ENCODE measurements around the gene HMGCL.
"Not testable (repeated sequence)": the region's sequence is repeated elsewhere in the genome, so short reads cannot be mapped to it uniquely, and the experiment has no call there.

HMGCL gene

DNA sequence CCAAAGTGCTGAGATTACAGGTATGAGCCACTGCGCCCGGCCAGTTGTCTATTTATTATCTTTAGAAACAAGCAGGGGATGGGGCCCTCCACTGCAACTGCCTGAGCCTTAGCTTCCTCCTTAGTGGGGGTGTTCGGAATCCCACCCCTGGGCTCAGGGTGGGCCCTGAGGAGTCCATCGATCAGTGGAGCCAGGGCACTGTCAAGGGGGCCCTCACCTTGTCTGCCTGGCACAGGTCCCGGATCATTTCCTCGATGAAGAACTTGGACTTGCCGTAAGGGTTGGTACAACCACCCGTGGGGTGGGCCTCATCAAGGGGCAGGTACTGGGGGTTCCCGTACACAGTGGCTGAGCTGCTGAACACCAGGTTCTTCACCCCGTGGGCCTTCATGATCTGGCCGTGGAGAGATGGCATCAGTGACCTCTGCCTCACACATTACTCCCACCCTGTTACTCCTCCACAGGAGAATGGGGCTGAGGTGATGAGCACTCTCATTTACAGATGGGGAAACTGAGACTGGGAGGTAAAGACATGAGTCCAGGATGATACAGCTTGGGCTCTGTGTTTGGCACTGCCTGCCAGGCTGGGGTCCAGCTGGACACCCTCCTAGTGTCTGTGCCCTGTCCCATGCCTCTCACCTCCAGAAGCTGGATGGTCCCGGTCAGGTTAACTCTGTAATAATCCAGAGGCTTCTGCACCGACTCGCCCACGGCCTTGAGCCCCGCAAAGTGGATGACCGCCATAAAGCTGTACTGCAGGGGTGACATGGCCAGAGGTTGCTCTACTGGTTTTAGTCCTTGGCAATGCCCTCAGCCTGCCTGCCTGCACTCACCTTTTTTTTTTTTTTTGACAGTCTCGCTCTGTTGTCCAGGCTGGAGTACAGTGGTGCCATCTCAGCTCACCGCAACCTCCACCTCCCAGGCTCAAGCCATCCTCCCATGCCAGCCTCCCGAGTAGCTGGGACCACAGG lies 27.5 kb downstream of the HMGCL start:
- DNase-seq, result no peak

DNA sequence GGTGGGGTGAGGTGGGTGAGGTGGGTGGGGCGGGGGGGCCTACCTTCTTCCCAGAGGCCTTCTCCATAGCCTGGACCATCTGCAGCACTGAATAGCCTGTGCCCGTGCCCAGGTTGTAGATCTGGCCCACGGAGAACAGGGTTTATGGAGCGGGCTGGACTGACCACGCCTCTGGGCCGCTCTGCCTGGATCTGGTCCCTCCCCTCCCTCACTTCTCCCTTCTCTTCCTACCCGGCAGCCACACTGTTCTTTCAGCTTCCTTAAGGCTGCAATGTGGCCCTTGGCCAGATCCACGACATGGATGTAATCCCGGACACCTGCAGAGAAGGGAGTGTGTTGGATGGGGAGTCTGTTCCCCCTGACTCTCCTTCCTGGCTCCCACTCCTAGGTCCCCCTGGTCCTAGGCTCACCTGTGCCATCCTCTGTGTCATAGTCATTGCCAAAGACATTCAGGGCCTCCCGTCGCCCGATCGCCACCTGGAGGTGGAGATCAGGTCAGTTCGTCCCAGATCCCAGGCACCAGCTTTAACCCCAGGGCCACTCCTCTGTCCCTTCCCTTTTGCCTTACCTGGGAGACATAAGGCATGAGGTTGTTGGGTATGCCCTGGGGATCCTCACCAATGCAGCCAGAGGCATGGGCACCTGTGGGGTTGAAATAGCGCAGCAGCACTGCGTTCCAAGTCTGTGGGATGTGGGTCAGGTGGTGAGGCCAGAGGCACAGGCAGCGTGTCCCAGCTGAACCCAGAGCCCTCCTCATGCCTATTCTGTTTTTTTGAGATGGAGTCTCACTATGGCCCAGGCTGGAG lies 28.6 kb downstream of the HMGCL start:
- no peak for DNase-seq

DNA sequence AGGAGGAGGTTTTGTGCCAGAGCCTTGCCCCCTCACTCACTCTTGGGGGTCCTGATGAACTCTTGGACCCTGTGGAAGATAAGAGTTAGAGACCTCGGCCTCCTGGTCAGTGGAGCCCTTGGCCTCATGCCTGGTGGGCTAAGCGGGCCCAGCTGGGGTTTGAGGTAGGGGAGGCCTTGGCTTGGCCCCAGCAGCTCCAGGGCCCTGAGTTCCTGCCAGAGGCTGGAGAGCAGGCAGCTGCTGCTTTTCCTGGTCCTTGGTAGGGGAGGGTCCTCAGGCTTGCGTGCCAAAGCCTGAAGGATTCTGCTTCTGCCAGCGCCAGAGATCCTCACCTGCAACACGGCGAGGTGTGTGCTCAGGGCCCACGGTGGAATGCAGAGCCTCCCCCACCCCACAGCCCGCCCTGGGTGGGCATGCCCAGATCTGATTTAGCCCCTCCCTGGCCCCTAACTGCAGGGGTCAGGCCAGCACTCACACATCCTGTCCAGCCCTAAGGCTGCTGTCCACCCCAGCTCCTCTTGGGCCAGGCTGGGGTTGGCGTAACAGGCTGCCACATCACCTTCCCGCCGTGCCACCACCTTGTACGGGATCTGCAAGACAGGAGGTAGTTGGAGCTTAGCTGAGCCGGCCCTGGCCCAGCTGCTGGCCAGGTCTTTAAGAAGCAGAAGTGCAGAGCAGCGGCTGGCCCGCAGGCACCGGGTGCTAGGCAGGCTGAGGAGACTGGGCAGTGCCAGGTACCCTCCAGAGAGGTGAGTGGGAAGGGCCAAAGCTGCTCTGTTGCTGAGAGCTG lies 29.4 kb downstream of the HMGCL start:
- DNase-seq, result no peak

DNA sequence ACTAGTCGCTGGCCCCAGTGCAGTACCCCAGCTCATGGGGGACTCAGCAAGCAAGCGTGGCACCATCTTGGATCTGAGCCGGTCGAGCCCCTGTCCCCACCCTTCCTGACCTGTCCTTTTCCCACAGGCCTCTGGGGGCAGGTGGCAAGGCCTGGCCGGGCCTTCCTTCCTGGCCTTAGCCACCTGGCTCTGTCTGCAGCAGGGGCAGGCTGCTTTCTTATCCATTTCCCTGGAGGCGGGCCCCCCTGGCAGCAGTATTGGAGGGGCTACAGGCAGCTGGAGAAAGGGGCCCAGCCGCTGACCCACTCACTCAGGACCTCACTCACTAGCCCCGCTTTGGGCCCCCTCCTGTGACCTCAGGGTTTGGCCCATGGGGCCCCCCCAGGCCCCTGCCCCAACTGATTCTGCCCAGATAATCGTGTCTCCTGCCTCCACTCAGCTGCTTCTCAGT lies 30.5 kb downstream of the HMGCL start:
- DNase-seq, result not testable (repeated sequence)

DNA sequence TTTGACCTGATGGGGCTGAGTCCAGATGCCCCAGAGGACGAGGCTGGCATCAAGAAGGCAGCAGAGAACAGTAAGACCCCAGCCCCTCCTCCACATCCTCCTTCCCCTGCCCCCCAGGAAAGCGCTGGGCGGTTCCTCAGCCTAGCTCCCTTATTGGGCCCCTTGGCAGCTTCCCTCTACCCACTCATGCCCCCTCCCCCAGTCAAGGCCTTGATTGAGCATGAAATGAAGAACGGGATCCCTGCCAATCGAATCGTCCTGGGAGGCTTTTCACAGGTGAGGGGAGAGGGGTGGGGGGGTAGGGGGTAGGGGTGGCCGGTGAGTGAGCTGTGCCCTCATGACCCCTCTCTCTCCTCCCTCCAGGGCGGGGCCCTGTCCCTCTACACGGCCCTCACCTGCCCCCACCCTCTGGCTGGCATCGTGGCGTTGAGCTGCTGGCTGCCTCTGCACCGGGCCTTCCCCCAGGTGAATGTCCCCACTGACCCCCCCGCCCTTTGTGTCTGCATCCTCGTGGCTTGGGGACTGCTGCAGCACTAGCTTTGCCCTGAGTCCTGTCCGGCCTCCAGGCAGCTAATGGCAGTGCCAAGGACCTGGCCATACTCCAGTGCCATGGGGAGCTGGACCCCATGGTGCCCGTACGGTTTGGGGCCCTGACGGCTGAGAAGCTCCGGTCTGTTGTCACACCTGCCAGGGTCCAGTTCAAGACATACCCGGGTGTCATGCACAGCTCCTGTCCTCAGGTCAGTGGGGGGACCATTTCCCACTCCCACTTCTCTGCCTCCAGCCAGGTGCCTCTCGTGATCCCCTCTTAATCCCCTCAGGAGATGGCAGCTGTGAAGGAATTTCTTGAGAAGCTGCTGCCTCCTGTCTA lies 31.1 kb downstream of the HMGCL start:
- no peak for DNase-seq

DNA sequence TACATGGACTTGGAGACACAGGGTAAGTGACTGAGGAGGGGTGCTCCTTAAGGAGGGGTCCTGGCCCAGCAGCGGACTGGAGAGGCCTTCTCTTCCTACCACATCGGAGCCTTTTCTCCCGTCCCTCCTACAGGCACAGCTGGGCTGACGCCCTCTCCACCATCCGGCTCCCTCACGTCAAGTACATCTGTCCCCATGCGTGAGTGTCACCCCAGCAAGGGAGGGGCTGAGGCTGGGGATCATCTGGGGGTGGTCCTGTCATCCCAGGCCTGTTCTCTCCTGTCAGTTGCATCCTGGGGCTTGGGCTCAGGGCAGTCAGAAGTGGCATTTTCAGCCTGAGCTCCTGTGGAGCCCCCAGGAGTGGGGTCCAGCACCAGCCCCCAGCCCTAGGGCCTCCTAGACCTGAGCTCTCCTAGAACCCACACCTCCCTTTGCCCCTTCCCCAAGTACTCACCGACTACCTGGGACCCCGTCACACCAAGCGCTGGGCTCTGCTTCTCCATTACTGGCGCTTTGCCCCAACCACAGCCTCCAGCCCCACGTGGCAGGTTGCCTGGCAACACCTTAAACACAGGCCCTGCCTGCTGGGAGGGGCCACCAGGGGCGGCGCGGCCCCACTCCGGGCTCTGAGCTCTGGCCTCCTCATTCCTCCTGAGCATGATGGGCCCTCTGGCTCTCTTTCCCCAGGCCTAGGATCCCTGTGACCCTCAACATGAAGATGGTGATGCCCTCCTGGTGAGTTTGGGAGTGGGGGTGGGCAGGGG lies 32.0 kb downstream of the HMGCL start:
- DNase-seq, result no peak

DNA sequence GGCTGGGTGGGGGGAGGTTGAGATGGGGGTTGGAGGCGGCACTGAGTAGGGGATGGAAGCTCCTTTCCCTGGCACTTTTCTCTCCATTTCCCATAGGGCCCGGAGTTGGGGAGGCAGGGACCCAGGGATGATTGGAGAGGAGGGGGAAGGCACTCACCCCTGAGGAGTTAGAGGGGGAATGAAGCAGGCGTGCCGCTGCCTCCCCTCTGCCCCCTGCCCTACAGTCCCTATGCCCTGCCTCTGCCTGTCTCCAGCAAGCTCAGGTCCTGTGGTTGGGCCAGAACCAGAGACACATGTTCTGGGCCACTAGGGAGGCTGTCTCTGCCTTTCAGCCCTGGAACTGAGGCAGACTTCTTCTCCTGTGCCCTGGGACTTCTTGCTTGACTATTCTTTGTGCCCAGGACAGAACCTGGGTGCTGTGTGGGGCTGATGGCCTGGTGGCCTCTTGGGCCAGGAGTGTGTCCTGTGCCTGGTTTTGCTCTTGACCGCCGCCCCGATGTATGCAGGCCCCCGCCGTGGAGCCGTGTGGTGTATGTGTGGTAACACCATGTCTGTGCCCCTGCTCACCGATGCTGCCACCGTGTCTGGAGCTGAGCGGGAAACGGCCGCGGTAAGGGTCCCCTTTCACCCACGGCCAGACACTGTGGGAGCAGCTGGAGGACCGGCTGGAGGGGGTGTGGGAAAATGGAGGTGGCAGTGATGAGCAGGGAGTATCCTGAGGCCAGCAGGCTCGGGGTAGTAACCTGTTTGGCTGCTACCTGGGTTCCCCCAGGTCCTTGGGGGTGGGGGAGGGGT lies 32.9 kb downstream of the HMGCL start:
- no peak for DNase-seq

DNA sequence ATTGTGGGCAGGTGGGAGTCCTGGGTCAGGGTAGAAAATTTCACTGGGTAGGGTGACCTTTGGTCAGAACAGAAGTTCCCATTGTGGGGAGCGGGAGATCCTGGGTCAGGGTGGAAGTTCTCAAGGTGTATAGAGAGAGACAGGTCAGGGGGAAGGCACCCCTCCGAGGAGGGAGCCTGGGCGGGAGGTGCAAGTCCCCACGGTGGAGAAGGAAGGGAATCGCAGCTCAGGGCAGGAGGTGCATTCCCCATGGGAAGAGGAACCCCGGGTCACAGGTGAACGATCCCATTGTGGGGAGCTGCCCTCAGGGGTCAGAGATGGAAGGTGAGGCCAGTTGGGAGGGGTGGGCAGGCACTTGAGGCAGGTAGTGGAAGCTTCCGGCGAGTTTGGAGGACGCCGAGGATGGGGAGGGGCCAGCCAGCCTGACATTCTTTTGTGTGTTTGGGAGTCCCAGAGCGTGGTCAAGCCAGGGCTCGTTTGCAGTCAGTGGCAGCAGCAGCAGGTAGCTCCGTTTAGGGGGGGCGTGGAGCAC lies 33.6 kb downstream of the HMGCL start:
- DNase-seq, result peak; percentile 85

DNA sequence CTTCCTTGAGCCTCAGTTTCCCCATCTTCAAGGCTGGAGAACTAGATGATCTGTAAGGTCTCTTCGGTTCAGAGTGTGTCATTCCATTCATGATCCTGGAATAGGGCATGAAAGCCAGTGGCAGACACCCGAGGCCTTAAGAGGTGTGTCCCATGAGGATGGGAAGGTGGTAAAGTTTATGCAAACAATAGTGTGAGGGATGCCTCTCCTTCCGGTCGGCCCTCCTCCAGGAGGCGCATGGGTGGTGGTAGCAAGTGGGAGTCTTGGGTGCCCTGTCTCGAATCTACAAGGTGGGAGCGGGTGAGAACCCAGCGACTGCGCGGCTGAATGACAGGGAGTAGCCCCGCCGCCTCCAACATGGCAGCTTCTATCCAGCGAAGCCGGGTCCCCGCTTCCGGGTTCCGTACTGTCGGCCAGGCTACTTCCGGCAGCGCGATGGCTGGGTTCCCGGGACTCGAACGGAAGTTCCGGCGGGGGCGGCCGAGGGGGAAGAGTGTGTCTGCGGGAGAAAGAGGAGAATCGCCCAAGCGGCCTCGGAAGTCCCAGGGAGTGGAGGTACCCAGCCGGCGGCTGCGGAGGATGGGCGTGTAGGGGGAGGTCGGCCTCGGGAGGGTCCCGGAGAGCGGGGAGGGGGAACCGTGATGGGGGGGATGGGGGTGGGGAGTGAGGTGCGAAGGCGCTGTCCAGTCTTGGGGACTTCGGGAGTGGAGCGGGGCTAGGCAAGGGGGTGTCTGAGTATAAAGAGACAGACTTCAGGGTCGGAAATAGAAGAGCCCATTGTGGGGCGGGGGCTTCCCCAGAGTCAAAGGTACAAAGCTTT lies 34.3 kb downstream of the HMGCL start, which contains the start of gene LYPLA2:
Gene LYPLA2 (plus strand): TSS at position 450 of the 820 bp plus-strand sequence. CDS start 1,538 bp downstream, outside the sequence.
- peak; percentile 96 for DNase-seq

DNA sequence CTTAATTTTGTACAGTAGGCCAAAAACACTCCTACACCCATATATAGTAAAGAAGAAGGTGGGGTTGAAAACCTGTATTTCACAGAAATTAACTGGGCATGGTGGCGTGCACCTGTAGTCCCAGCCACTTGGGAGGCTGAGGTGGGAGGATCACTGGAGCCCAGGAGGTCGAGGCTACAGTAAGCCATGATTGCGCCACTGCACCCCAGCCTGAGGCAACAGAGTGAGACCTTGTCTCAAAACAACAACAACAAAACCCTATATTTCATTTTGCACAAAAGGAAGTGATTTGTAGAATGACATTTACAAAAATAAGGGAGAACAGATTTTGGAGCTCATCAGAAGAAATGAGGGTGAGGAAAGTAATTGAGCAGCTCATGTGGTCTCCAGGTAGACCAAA lies 36.5 kb downstream of the HMGCL start:
- no peak for DNase-seq

DNA sequence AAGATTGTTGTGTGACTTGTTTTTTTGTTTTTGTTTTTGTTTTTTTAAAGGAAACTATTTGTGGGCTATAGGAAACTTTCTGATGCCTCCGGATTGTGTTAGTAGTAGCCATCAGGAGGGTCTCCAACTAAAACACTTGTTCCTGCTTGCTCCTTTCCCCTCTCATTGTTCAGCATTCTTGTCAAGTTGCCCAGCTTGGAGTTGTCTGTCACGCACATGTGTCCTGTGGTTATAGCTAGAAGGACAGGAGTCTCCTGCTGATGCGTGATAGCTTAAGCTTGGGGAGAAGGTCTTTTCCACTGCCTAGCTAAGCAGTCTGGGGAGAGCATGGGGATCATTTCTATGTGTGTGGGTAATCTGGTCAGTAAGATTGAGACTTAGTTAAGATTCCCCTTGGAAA lies 37.5 kb downstream of the HMGCL start:
- no peak for DNase-seq

DNA sequence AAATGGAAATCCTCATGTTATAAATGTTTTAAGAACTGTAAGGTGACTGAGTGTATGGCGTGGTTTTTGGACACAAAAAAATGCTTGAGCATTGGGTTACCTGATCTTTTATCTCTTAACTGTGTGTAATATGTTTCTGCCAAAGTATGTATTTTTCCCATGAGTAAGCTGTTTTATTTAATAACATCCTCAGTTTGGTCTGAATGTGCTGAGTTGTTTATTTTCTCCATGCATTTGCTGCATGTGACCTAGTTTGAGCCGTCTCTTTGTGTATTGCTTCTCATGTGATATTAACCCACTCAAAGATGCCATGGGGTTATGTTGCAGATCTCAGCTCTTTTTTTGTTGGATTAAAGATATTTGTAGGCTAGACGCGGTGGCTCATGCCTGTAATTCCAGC lies 40.4 kb downstream of the HMGCL start:
- no peak for DNase-seq

DNA sequence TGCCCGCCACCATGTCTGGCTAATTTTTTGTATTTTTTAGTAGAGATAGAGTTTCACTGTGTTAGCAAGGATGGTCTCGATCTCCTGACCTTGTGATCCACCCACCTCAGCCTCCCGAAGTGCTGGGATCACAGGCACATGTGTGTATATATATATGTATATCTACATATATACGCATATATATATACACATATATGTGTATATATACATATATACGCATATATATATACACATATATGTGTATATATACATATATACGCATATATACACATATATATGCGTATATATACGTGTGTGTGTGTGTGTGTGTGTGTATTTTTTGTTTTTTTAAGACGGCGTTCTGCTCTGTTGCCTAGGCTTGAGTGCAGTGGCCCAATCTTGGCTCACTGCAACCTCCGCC lies 42.1 kb downstream of the HMGCL start:
- not testable (repeated sequence) for DNase-seq

DNA sequence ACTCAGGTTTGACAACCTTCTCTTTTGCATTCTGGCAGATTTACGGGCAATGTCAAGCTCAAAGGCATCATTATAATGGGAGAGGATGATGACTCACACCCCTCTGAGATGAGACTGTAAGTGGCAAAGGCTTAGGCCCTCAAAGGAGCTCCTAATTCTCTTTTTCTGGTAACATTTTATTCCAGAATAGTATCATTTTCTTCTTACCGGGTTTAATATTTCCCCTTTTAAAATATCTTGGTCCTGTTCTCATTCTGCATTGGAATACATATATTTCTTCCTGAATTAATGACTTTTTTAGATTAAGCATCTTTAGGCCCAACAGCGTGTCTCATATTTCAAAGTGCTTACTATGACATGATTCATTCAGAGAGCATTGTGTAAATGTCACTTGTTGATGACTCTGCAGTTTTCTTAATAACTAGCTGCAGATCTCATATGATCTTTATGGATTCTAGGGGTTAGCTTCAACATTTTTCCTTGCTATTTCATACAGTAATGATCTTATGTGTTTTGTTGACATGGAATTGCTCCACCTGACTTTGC lies 45.3 kb downstream of the HMGCL start:
- no peak for DNase-seq

DNA sequence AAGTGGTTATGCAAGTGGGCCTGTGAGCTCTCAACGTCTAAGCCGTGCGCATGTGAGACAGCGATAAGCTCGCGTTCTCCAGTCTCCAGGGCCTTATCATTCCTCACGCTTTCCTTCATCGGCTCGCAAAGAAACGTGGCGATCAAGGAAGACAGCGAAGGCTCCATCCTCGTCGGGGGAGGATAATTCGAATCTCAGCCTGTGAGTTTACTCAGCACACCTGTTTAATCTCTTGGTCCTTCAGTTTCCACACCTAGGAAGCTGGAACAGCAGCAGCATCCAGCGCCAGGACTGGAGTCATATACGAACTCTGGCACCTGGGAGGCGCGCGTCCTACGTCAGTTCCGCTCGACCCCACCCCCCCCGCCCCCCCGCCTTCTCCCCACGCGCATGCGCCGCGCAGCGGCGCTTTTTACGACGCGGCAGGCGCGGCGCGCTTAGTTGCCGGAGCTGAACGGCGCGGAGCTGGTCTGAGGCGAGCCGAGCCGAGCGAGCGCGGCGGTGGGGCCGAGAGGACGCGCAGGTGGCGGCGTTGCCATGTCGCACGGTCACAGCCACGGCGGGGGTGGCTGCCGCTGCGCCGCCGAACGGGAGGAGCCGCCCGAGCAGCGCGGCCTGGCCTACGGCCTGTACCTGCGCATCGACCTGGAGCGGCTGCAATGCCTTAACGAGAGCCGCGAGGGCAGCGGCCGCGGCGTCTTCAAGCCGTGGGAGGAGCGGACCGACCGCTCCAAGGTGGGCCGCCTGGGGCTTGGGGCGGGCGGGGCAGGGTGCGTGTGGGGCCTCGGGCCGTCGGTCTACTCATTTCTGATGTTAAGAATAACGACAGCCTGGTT lies 47.0 kb downstream of the HMGCL start, which contains the start of gene PITHD1:
Gene PITHD1 (plus strand): TSS at position 440 of the 836 bp plus-strand sequence. CDS start 98 bp downstream, at position 538.
- DNase-seq, result peak; percentile 94

DNA sequence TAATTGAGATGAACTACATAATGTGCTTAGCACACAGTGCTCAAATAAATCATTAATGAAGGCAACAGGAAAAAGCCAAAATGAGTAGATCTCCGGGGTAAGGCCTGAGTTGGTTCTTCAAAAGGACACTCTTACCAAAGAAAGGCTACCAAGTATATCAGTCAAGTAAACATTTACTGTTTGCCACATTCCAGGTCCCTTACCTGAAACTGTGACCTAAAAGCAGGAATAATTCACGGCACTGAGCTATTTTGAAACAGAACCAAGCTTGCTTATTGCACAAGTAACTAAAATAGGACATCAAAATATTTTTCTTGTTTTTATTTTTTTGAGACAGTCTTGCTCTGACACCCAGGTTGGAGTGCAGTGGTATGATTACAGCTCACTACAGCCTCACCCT lies 49.0 kb downstream of the HMGCL start:
- DNase-seq, result no peak

DNA sequence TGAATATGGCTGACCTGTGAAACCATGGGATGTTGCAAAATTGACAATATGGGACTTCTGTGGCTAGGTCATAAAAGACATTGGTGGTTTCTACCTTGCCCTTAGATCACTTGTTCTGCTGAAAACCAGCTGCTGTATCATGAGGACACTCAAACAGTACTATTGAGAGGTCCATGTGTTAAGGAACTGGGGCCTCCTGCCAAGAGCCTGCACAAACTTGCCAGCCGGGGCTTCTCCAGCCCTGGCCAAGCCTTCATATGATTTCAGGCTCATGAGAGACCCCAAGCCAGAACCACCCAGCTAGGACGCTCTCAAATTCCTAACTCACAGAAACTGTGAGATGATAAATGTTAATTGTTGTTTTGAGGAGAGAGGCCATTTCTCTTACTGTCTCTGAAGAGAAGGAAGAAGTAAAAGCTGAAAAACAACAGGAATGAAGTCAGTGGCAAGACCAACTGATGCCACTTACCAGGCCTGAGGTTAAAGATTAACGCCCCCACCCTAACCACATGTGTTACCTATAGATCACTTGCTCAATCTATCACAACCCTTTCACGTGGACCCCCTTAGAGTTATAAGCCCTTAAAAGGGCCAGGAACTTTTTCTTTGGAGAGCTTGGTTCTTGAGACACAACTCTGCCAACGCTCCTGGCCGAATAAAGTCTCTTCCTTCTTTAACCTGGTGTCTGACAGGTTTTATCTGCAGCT lies 50.9 kb downstream of the HMGCL start:
- no peak for DNase-seq

Data from islet precursor cell (in vitro differentiated cells).